ENCODE results near the gene GMFB. TPM values are rescaled to one million over a fixed set of nuclear protein-coding genes. Genes with fewer than 3 reads are reported as not detected.
"Not testable (repeated sequence)": the region's sequence is repeated elsewhere in the genome, so short reads cannot be mapped to it uniquely, and the experiment has no call there.

Gene GMFB
- total RNA-seq, 1 experiment from 2014 or later, result 94.2 TPM

DNA sequence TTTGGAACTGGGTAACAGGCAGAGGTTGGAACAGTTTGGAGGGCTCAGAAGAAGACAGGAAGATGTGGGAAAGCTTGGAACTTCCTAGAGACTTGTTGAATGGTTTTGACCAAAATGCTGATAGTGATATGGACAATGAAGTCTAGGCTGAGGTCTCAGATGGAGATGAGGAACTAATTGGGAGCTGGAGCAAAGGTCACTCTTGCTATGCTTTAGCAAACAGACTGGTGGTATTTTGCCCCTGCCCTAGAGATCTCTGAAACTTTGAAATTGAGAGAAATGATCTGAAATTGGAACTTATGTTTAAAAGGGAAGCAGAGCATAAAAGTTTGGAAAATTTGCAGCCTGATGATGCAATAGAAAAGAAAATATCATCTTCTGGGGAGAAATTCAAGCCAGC lies 30.2 kb downstream of the GMFB start:
- DNase-seq (ENCODE audit: low read depth), result not testable (repeated sequence)

- DNase-seq (ENCODE audit: low read depth), result no peak
These were observed 31.2 kb downstream of the GMFB start for GRCh38 chr14:54457609-54457996.

- DNase-seq (ENCODE audit: low read depth), result not testable (repeated sequence)
These were observed 31.8 kb downstream of the GMFB start for GRCh38 chr14:54456820-54457608.

GRCh38 chr14:54455363-54455762 lies 33.4 kb downstream of the GMFB start:
- no peak for DNase-seq (ENCODE audit: low read depth)

- DNase-seq (ENCODE audit: low read depth), result not testable (repeated sequence)
These were observed 34.8 kb downstream of the GMFB start for GRCh38 chr14:54453990-54454389.

- DNase-seq (ENCODE audit: low read depth), result no peak
These were observed 35.5 kb downstream of the GMFB start for GRCh38 chr14:54453252-54453651.

- no peak for DNase-seq (ENCODE audit: low read depth)
These were observed 36.8 kb downstream of the GMFB start for GRCh38 chr14:54451961-54452360.

- no peak for DNase-seq (ENCODE audit: low read depth)
These were observed 37.6 kb downstream of the GMFB start for GRCh38 chr14:54451121-54451601.

DNA sequence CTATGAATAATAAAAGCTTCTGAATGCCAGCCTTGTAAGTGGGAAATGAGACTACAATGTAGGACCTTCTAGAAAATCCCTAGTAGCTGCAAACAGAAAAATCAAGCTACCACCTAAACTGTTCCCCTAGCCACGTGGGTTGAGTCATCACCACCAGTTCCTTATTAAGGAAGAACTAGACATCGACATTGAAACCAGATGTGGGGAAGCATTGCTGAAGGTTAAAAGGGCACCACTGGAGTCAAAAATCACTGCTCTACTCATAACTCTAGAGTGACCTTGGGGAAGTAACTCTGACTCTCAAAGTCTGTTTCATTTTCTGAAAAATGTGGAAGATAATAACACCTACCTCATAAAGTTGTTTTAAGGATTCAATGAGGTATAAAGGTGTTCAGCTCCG lies 38.2 kb downstream of the GMFB start:
- DNase-seq (ENCODE audit: low read depth), result peak; percentile 81

DNA sequence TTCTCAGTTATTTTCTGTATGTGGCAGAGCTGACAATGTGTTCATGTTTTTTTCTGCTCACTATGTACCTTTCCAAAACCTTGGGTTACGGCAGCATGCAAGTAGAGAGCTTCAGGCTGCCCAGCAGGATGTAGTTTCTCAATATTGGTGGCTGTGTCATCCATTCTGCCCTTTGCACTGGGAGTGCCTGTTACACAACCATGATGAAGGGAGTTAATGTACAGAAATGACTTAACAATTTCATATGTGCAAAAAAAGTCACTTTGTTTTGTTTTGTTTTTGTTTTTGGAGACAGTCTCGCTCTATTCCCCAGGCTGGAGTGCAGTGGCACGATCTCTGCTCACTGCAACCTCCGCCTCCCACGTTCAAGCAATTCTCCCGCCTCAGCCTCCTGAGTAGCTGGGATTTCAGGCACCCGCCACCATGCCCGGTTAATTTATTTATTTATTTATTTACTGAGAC lies 41.5 kb downstream of the GMFB start:
- no peak for DNase-seq (ENCODE audit: low read depth)

GRCh38 chr14:54446161-54446693 lies 42.6 kb downstream of the GMFB start:
- DNase-seq (ENCODE audit: low read depth), result no peak

- DNase-seq (ENCODE audit: low read depth), result no peak
These were observed 44.1 kb downstream of the GMFB start for GRCh38 chr14:54444681-54445080.

DNA sequence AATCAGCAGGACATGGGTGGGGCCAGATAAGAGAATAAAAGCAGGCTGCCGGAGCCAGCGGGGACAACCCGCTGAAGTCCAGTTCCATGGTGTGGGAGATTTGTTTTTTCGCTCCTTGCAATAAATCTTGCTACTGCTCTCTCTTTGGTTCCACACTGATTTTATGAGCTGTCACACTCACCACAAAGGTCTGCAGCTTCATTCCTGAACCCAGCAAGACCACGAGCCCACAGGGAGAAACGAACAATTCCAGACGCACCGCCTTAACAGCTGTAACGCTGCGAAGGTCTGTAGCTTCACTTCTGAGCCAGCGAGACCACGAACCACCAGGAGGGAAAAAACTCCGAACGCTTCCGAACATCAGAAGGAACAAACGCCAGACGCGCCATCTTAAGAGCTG lies 44.8 kb downstream of the GMFB start:
- DNase-seq (ENCODE audit: low read depth), result no peak

DNA sequence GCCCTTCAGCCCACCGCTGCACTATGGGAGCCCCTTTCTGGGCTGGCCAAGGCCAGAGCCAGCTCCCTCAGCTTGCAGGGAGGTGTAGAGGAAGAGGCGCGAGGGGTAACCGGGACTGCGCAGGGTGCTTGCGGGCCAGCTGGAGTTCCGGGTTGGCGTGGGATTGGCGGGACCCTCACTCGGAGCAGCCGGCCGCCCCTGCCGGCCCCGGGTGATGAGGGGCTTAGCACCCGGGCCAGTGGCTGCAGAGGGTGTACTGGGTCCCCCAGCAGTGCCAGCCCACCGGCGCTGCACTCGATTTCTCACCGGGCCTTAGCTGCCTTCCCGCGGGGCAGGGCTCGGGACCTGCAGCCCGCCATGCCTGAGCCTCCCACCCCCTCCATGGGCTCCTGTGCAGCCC lies 45.8 kb downstream of the GMFB start:
- DNase-seq (ENCODE audit: low read depth), result not testable (repeated sequence)

GRCh38 chr14:54440873-54441868 lies 47.6 kb downstream of the GMFB start, which contains the start of gene CNIH1:
Gene CNIH1, minus strand, starts transcription at chr14:54441374. Its CDS starts 47 bp downstream, at chr14:54441327.
- peak; percentile 88 for DNase-seq (ENCODE audit: low read depth)

DNA sequence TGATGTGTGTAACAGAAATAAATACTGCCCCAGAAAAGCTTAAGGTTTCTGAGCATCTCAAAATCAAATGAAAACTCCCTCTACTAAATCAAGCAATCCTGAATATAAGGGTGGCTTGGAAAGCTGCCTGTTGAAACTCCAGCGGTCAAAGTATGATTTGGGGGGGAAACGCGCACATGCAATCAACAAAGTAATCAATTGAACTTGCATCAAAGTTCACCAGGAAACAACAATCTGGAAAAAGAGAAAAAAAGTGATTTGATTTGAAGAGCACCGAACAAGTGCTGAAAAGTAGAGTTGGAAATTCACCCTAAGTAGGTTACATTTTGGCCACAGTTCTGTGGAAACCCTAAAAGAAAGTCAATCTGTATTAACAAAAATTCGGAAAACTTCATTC lies 48.3 kb downstream of the GMFB start:
- no peak for DNase-seq (ENCODE audit: low read depth)

GRCh38 chr14:54440037-54440436 lies 48.7 kb downstream of the GMFB start:
- DNase-seq (ENCODE audit: low read depth), result no peak

- no peak for DNase-seq (ENCODE audit: low read depth)
These were observed 50.1 kb downstream of the GMFB start for GRCh38 chr14:54438703-54439102.

GRCh38 chr14:54437954-54438353 lies 50.8 kb downstream of the GMFB start:
- DNase-seq (ENCODE audit: low read depth), result not testable (repeated sequence)

GRCh38 chr14:54435500-54435981 lies 53.2 kb downstream of the GMFB start:
- DNase-seq (ENCODE audit: low read depth), result peak; percentile 65

- DNase-seq (ENCODE audit: low read depth), result no peak
These were observed 60.3 kb downstream of the GMFB start for GRCh38 chr14:54428527-54428926.

DNA sequence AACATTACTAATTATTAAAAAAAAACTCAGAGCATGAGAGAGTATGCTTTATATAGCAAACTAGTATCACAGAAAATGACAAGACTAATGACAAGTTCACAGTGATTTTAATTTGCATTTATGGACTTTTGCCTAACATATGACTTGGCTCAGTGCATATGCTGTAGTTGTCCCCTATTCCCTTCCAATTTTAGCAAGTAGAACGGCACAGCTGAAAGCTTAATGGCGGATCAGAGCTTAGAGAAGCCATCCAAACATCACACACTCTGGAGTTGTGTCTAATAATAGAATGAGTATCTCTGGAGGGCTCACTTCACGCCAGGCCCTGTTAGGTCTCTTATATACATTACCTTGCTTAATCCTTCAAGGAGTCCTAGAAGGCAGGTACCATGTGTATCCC lies 60.9 kb downstream of the GMFB start:
- DNase-seq (ENCODE audit: low read depth), result no peak
